ENCODE measurements around the gene ARHGAP24. TPM values are rescaled to one million over a fixed set of nuclear protein-coding genes. Genes with fewer than 3 reads are reported as not detected.

Gene ARHGAP24
- total and polyA plus RNA-seq, 10 of the 15 experiments (the other 5 are each of a cell fraction or from before 2014, with no cell fraction given): 0.10 to 4.2 (median 0.52) TPM

DNA sequence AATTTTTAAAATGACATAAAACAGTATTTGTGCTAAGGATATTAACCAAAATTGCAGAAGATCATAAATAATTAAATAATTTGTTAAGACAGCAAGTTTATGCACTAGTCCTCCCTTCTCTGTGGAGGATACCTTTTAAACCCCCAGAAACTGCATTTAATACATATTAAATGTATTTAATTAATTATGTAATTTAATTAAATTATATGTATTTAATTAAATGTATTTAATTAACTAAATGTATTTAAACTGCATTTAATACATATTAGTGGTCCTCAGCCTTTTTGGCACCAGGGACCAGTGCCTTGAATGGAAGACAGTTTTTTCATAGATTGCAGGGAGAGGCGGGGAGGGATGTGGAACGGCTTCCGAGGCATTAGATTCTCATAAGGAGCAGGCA, 404.6 kb downstream of the ARHGAP24 start:
- ATAC-seq (no peak), FAIRE-seq (no peak), DNase-seq (ENCODE audit: low read depth, low spot score) (no peak)
- Histone ChIP-seq H3K79me2 (ENCODE audit: control insufficient read depth, insufficient read depth, low read length) (no peaks in the 10 kb centered on the region), H3K4me1 (ENCODE audit: control insufficient read depth, insufficient read depth, low read length) (no peaks in the 10 kb centered on the region), H3K4me2 (ENCODE audit: control insufficient read depth, insufficient read depth) (no peak overlapping the region), H3K27me3 (replicated peaks in 1 of 2; ENCODE audit: control insufficient read depth in 2 of 2, insufficient read depth in 2 of 2, low read length in 1 of 2) (no peaks in the 10 kb centered on the region), H3K9ac (ENCODE audit: control insufficient read depth, insufficient read depth, low read length) (no peak overlapping the region), H3K27ac (ENCODE audit: control insufficient read depth, insufficient read depth) (no peak overlapping the region), H3K36me3 (ENCODE audit: control insufficient read depth in 2 of 2, insufficient read depth in 2 of 2, low read length in 1 of 2) (no peaks in the 10 kb centered on the region), H4K20me1 (ENCODE audit: control insufficient read depth, insufficient read depth) (no peaks in the 10 kb centered on the region), H3K9me3 (replicated peaks; ENCODE audit: control insufficient read depth, insufficient read depth, low read length) (no peaks in the 10 kb centered on the region), H3K4me3 (no peak overlapping the region), H2AFZ (ENCODE audit: control insufficient read depth, low read depth, low read length) (no peak overlapping the region)
- ChIA-PET POLR2A (no interaction called here), RAD21 (ENCODE audit: unreplicated experiment) (no interaction called here), CTCF (no interaction called here), SMC1A (ENCODE audit: uncharacterized antibody, unreplicated experiment) (no interaction called here)
- WGBS (ENCODE audit: insufficient coverage, insufficient replicate concordance, low lambda C conversion rate, missing lambda C conversion rate): 90% methylated on average over 3 of the region's 3 CpGs
- in situ Hi-C loops (cut with MboI): no loop called here
- no TSS peak for BruUV-seq (replicated peaks)
- intact Hi-C loops (cut with micrococcal nuclease; ENCODE audit: unreplicated experiment): no loop called here
- TF ChIP-seq, protein P1, sequence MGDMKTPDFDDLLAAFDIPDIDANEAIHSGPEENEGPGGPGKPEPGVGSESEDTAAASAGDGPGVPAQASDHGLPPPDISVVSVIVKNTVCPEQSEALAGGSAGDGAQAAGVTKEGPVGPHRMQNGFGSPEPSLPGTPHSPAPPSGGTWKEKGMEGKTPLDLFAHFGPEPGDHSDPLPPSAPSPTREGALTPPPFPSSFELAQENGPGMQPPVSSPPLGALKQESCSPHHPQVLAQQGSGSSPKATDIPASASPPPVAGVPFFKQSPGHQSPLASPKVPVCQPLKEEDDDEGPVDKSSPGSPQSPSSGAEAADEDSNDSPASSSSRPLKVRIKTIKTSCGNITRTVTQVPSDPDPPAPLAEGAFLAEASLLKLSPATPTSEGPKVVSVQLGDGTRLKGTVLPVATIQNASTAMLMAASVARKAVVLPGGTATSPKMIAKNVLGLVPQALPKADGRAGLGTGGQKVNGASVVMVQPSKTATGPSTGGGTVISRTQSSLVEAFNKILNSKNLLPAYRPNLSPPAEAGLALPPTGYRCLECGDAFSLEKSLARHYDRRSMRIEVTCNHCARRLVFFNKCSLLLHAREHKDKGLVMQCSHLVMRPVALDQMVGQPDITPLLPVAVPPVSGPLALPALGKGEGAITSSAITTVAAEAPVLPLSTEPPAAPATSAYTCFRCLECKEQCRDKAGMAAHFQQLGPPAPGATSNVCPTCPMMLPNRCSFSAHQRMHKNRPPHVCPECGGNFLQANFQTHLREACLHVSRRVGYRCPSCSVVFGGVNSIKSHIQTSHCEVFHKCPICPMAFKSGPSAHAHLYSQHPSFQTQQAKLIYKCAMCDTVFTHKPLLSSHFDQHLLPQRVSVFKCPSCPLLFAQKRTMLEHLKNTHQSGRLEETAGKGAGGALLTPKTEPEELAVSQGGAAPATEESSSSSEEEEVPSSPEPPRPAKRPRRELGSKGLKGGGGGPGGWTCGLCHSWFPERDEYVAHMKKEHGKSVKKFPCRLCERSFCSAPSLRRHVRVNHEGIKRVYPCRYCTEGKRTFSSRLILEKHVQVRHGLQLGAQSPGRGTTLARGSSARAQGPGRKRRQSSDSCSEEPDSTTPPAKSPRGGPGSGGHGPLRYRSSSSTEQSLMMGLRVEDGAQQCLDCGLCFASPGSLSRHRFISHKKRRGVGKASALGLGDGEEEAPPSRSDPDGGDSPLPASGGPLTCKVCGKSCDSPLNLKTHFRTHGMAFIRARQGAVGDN (IDR thresholded peaks at IDR 0.05): no peak
- TF ChIP-seq RBBP5 (conservative IDR thresholded peaks at IDR 0.05) (no peak), EP300 (IDR thresholded peaks at IDR 0.05; ENCODE audit: borderline replicate concordance in 1 of 2, control insufficient read depth in 1 of 2, low read depth in 2 of 2, low read length in 2 of 2) (no peak), PBX3 (IDR thresholded peaks at IDR 0.05; ENCODE audit: insufficient replicate concordance, low read depth, low read length) (no peak), HDAC6 (IDR thresholded peaks at IDR 0.05; ENCODE audit: unreplicated experiment) (no peak), ZBTB33 (IDR thresholded peaks at IDR 0.05) (no peak), YBX1 (IDR thresholded peaks at IDR 0.05) (no peak), SMARCA5 (IDR thresholded peaks at IDR 0.05) (no peak), WRNIP1 (IDR thresholded peaks at IDR 0.05; ENCODE audit: borderline replicate concordance, low read depth, low read length) (no peak)
- TF ChIP-seq, protein P2, sequence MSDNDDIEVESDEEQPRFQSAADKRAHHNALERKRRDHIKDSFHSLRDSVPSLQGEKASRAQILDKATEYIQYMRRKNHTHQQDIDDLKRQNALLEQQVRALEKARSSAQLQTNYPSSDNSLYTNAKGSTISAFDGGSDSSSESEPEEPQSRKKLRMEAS (IDR thresholded peaks at IDR 0.05; ENCODE audit: low read depth, low read length): no peak
- TF ChIP-seq, protein P3, sequence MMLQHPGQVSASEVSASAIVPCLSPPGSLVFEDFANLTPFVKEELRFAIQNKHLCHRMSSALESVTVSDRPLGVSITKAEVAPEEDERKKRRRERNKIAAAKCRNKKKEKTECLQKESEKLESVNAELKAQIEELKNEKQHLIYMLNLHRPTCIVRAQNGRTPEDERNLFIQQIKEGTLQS (IDR thresholded peaks at IDR 0.05; ENCODE audit: borderline replicate concordance, extremely low read depth, low read depth, low read length): no peak
- TF ChIP-seq, protein P4, sequence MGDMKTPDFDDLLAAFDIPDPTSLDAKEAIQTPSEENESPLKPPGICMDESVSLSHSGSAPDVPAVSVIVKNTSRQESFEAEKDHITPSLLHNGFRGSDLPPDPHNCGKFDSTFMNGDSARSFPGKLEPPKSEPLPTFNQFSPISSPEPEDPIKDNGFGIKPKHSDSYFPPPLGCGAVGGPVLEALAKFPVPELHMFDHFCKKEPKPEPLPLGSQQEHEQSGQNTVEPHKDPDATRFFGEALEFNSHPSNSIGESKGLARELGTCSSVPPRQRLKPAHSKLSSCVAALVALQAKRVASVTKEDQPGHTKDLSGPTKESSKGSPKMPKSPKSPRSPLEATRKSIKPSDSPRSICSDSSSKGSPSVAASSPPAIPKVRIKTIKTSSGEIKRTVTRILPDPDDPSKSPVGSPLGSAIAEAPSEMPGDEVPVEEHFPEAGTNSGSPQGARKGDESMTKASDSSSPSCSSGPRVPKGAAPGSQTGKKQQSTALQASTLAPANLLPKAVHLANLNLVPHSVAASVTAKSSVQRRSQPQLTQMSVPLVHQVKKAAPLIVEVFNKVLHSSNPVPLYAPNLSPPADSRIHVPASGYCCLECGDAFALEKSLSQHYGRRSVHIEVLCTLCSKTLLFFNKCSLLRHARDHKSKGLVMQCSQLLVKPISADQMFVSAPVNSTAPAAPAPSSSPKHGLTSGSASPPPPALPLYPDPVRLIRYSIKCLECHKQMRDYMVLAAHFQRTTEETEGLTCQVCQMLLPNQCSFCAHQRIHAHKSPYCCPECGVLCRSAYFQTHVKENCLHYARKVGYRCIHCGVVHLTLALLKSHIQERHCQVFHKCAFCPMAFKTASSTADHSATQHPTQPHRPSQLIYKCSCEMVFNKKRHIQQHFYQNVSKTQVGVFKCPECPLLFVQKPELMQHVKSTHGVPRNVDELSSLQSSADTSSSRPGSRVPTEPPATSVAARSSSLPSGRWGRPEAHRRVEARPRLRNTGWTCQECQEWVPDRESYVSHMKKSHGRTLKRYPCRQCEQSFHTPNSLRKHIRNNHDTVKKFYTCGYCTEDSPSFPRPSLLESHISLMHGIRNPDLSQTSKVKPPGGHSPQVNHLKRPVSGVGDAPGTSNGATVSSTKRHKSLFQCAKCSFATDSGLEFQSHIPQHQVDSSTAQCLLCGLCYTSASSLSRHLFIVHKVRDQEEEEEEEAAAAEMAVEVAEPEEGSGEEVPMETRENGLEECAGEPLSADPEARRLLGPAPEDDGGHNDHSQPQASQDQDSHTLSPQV (IDR thresholded peaks at IDR 0.05): no peak
